IMR-90 (cell line): ENCODE measurements around the gene RPP21.
A peak's percentile ranks its signal among the peaks of the same experiment; 100 is the strongest.

ENCODE experiments used
- CEBPB ChIP-seq: IDR thresholded peaks from 2 replicates; pipeline ENCODE4 v1.6.1; 2012; ENCODE audit warnings: low read depth, low read length, improper control_type of control experiment
- MAFK ChIP-seq: IDR thresholded peaks from 2 replicates; pipeline ENCODE4 v1.6.1; 2012; ENCODE audit warnings: low read depth, low read length, improper control_type of control experiment
- POLR2A ChIP-seq: IDR thresholded peaks from 2 replicates; pipeline ENCODE4 v1.6.1; 2012; ENCODE audit warnings: mild to moderate bottlenecking, low read depth, low read length
- RAD21 ChIP-seq: IDR thresholded peaks from 2 replicates; pipeline ENCODE4 v1.6.1; 2012; ENCODE audit warnings: low read length, improper control_type of control experiment
- RCOR1 ChIP-seq: IDR thresholded peaks from 2 replicates; pipeline ENCODE4 v1.6.1; 2012; ENCODE audit warnings: mild to moderate bottlenecking, low read length, improper control_type of control experiment; ENCODE audit not compliant: insufficient replicate concordance
- SMC3 ChIP-seq: fragments of 150-350 bp; IDR thresholded peaks from 2 replicates; pipeline ENCODE4 v1.6.1; 2016; ENCODE audit warnings: low read depth, mild to moderate bottlenecking, antibody characterized with exemption, low read length, moderate library complexity
- TF ChIP-seq, protein P1 (sequence below): conservative IDR thresholded peaks from 2 replicates; pipeline ENCODE4 v1.5.1; 2012; ENCODE audit warnings: mild to moderate bottlenecking, low read depth, low read length, improper control_type of control experiment
- TF ChIP-seq, protein P2 (sequence below): fragments of 150-350 bp; IDR thresholded peaks from 2 replicates; pipeline ENCODE4 v1.6.1; 2017; ENCODE audit warnings: mild to moderate bottlenecking, antibody characterized with exemption, low read length, low read depth

DNA sequence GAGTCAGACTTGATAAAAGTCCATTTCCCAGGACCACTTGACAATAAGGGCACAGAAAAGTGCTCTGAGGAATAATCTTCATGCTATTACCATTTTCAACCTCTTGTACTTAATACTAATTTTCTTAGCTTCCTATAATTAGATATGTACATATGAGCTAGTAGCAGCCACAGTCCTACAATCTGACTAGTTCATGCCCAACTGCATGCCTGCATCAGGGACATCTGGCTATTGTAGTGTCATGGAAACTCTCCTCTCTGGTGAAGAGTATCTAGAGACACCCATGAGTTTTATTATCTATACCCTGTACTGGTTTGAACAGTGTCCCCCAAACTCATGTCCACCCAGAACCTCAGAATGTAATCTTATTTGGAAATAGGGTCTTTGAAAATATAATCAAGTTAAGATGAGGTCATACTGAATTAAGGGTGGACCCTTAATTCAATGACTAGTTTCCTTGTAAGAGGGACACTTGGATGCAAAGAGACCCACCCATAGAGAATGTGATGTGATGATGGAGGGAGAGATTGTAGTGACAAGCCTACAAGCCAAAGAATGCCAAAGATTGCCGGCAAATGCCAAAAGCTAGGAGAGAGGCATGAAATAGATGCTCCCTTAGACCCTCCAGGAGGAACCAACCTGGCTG, 32.2 kb upstream of the RPP21 start:
- TF ChIP-seq RCOR1 (no peak), RAD21 (no peak), CEBPB (no peak), SMC3 (no peak), MAFK (no peak), POLR2A (0 out of 2 replicates have a peak, but pooled peaks have one; percentile 11)
- TF ChIP-seq, protein P1, sequence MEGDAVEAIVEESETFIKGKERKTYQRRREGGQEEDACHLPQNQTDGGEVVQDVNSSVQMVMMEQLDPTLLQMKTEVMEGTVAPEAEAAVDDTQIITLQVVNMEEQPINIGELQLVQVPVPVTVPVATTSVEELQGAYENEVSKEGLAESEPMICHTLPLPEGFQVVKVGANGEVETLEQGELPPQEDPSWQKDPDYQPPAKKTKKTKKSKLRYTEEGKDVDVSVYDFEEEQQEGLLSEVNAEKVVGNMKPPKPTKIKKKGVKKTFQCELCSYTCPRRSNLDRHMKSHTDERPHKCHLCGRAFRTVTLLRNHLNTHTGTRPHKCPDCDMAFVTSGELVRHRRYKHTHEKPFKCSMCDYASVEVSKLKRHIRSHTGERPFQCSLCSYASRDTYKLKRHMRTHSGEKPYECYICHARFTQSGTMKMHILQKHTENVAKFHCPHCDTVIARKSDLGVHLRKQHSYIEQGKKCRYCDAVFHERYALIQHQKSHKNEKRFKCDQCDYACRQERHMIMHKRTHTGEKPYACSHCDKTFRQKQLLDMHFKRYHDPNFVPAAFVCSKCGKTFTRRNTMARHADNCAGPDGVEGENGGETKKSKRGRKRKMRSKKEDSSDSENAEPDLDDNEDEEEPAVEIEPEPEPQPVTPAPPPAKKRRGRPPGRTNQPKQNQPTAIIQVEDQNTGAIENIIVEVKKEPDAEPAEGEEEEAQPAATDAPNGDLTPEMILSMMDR: no peak
- TF ChIP-seq, protein P2, sequence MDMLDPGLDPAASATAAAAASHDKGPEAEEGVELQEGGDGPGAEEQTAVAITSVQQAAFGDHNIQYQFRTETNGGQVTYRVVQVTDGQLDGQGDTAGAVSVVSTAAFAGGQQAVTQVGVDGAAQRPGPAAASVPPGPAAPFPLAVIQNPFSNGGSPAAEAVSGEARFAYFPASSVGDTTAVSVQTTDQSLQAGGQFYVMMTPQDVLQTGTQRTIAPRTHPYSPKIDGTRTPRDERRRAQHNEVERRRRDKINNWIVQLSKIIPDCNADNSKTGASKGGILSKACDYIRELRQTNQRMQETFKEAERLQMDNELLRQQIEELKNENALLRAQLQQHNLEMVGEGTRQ: no peak
